ENCODE measurements around the gene HSPA14. TPM values are rescaled to one million over a fixed set of nuclear protein-coding genes. Genes with fewer than 3 reads are reported as not detected.

The HSPA14 gene
- total RNA-seq, 1 experiment from 2014 or later, result 19.9 TPM

- BruUV-seq (replicated peaks), result no TSS peak
- H3K27me3 ChIP-seq (ENCODE audit: insufficient read depth, low read length), result no peaks in the 10 kb centered on the region
- POLR2A ChIA-PET, result no interaction called here
- H3K36me3 ChIP-seq (ENCODE audit: control insufficient read depth in 1 of 2, insufficient read depth in 2 of 2, low read length in 2 of 2), result peaks cover 5 to 15% of the 10 kb centered on the region in 2 experiments; a peak in 2 of 4 replicates
- H4K20me1 ChIP-seq (ENCODE audit: insufficient read depth), result no peaks in the 10 kb centered on the region
- RAD21 ChIA-PET (ENCODE audit: low non-redundant PET in 1 of 2, low total read pairs in 2 of 2, uncharacterized antibody in 2 of 2, unreplicated experiment in 2 of 2), result no interaction called here
- DNase-seq (ENCODE audit: low read depth, low spot score) (no peak), ATAC-seq (0 out of 2 replicates have a peak, but pooled peaks have one; percentile 25)
- 0 out of 2 replicates have a peak, but pooled peaks cover 4% of the 10 kb centered on the region for H3K9me2 ChIP-seq (ENCODE audit: insufficient read depth)
- H3K4me3 ChIP-seq (replicated peaks in 1 of 2; ENCODE audit: low read depth in 1 of 2, low read length in 2 of 2), result no peak overlapping the region
- H3K27ac ChIP-seq (ENCODE audit: low read depth, low read length), result no peak overlapping the region
- H3K9ac ChIP-seq (ENCODE audit: low read length), result no peak overlapping the region
- H3K79me2 ChIP-seq (ENCODE audit: insufficient read depth, low read length), result peaks cover 94% of the 10 kb centered on the region
- no peak overlapping the region for H2AFZ ChIP-seq (ENCODE audit: low read depth, low read length, poor library complexity, severe bottlenecking)
- TF ChIP-seq FOSL1 (IDR thresholded peaks at IDR 0.05; ENCODE audit: low read depth) (no peak), ZBTB33 (IDR thresholded peaks at IDR 0.05; ENCODE audit: extremely low read depth, insufficient replicate concordance, low read length) (no peak), CTCF (IDR thresholded peaks at IDR 0.05 in 2 of 3, conservative IDR thresholded peaks at IDR 0.05 in 1 of 3; ENCODE audit: borderline replicate concordance in 1 of 3, insufficient read depth in 1 of 3, low read depth in 2 of 3, low read length in 2 of 3) (peak; percentile 24 to 57 (median 30); a peak in 4 of 6 replicates), RAD21 (IDR thresholded peaks at IDR 0.05; ENCODE audit: low read depth) (peak; percentile 5; the same call in 1 of the 2 replicates)
- intact Hi-C loops (cut with micrococcal nuclease), result no loop called here
- no peaks in the 10 kb centered on the region for H3K9me3 ChIP-seq (ENCODE audit: control insufficient read depth in 1 of 2, insufficient read depth in 1 of 2, low read depth in 1 of 2, low read length in 2 of 2)
- no peak overlapping the region for H3K4me2 ChIP-seq (ENCODE audit: low read length)
- H3K4me1 ChIP-seq (ENCODE audit: control insufficient read depth in 1 of 2, insufficient read depth in 2 of 2, low read length in 2 of 2), result no peaks in the 10 kb centered on the region
- CTCF ChIA-PET, result interaction anchor here (2.0 kb wide), 1 partner anchor 217 kb away, joined by 6 read pairs; no protein-coding TSS in a partner anchor
Observed at GRCh38 chr10:14889318-14889717, 51.2 kb downstream of the HSPA14 start.

Data from HCT116 (cell line).